DMS153 treated with DMSO at 0.1 percent for 48 hours (cell line): ENCODE results near the gene RIMBP2.
"Not testable (repeated sequence)": the region's sequence is repeated elsewhere in the genome, so short reads cannot be mapped to it uniquely, and the experiment has no call there.

Experiments
- DNase-seq: peaks from one replicate; lab custom pipeline; 2025; ENCODE audit not compliant: unreplicated experiment; lab: John Stamatoyannopoulos, UW

RIMBP2 gene

DNA sequence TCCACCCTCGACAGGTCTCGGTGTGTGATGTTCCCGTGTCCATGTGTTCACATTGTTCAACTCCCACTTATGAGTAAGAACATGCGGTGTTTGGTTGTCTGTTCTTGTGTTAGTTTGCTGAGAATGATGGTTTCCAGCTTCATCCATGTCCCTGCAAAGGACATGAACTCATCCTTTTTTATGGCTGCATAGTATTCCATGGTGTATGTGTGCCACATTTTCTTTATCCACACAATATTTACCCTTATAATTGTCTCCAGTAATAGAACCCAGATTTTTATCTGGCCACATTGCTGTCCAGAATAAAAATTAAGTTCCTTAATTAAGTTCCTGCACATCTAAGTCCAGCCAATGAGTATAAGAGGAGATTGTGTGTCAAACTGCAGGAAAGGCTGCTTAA, 22.3 kb upstream of the RIMBP2 start:
- DNase-seq, result not testable (repeated sequence)

GRCh38 chr12:130737731-130738130, 21.6 kb upstream of the RIMBP2 start:
- DNase-seq, result no peak

DNA sequence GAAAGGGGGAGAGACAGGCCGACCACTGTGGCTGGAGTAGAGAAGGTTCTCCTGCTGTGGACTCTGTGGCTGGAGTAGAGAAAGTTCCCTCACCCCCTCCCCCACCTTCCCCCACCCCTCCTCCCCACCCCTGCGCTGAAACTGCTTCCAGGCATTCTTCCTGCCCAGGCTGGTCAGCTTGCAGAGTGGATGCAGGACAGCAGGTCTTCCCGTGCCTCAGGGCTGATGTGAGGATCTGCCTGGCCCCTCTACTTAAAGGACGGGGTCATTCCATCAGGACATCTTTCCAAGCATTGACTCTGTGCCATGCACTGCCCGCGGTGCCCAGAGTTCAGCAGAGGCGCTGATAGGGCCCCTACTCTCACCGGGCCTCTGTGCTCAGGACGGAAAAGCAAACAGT, 13.2 kb upstream of the RIMBP2 start:
- no peak for DNase-seq

GRCh38 chr12:130728158-130729058, 12.3 kb upstream of the RIMBP2 start:
- no peak for DNase-seq

GRCh38 chr12:130719263-130719859, 3.3 kb upstream of the RIMBP2 start:
- DNase-seq, result no peak

DNA sequence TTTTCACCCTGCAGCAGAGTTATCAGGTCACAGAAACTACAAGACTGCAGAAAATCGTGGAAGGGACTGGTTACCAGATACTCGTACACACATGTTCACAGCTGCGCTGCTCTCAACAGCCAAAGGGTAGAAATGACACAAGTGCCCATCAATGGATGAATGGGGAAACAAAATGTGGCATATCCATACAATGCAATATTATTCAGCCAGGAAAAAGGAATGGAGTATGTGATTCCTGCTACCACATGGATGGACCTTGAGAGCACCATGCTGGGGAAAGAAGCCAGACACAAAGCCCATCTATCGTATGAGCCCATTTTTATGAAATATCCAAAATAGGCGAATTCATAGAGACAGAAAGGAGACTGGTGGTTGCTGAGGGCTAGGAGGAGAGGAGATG, 1.7 kb upstream of the RIMBP2 start:
- DNase-seq, result no peak

DNA sequence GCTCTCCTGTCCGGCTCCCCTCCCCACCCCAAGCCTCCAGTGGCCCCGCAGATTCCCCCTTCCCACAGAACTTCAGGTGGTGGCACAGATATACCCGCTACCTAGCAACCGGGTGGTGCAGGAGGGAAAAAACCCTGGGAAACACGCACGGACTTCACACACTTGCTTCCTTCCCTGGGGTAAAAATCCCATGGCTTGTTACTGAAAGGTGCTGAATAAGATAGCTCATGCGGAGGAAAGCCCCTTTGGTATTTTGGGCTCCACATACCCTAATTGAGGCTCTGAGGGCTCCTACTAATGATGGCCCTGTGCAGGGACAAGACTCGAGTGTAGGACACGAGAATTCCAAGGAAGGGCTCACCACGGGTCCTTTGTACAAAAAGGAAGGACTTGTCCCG, 869 bp upstream of the RIMBP2 start:
- DNase-seq, result no peak

GRCh38 chr12:130715150-130715997, 725 bp downstream of the RIMBP2 start:
- DNase-seq, result no peak

DNA sequence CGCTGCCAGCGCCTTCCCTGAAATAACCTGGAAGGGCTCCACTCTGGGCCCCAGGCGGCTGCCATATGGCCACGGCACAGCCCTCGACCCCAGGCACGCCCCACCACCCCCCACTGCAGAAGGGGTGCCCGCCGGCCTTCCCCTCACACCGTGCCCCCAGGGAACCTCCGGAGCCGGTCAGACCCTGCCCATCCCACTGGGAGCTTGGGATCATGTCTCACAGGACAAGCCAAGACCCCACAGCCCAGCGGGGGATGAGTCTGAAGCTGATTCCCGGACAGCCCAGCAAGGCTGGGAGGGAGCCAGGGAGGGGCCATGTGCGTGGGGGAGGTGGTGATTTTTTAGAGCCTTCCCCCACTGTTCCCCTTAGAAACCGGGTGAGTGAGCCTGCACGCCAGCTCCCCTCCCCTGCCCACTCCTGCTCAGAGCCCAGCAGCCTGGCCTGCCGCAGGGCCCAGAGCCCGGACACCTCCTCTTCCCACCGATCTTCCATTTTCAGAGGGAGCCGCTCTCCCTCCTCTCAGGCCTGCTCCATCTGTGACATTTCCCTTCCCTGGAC, 1.4 kb downstream of the RIMBP2 start:
- no peak for DNase-seq

GRCh38 chr12:130714091-130714590, 2.0 kb downstream of the RIMBP2 start:
- DNase-seq, result no peak

GRCh38 chr12:130713581-130713991, 2.5 kb downstream of the RIMBP2 start:
- peak; percentile 36 for DNase-seq

GRCh38 chr12:130712346-130713065, 3.6 kb downstream of the RIMBP2 start:
- DNase-seq, result no peak

DNA sequence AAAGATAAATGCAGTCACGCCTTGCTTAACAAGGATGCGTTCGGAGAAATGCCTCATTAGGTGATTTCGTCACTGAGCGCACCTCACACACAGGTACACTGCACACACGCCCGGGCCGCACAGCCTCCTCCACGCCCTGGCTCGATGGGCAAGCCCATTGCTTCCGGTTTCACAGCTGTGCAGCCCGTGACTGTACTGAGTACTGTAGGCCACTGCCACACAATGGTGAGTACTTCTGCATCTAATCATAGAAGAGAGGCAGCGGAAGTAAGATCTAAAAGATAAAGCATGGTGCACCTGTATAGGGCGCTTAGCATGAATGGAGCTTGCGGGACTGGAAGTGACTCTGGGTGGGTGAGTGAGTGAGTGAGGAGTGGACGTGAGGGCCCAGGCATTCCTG, 4.3 kb downstream of the RIMBP2 start:
- DNase-seq, result peak; percentile 94

DNA sequence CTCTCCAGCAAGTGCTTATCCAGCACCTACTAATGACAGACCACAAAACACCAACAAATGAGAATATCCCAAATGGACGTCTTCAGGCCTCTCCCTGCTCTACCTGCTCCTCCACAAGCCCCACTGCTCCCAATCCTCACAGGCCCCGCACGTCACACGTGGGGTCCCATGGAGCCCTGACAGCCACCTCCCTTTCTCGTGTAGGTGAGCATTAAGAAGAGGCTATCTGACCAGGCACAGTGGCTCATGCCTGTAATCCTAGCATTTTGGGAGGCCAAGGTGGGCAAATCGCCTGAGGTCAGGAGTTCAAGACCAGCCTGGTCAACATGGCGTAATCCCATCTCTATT, 5.4 kb downstream of the RIMBP2 start:
- DNase-seq, result no peak

GRCh38 chr12:130709971-130710732, 5.9 kb downstream of the RIMBP2 start:
- no peak for DNase-seq

DNA sequence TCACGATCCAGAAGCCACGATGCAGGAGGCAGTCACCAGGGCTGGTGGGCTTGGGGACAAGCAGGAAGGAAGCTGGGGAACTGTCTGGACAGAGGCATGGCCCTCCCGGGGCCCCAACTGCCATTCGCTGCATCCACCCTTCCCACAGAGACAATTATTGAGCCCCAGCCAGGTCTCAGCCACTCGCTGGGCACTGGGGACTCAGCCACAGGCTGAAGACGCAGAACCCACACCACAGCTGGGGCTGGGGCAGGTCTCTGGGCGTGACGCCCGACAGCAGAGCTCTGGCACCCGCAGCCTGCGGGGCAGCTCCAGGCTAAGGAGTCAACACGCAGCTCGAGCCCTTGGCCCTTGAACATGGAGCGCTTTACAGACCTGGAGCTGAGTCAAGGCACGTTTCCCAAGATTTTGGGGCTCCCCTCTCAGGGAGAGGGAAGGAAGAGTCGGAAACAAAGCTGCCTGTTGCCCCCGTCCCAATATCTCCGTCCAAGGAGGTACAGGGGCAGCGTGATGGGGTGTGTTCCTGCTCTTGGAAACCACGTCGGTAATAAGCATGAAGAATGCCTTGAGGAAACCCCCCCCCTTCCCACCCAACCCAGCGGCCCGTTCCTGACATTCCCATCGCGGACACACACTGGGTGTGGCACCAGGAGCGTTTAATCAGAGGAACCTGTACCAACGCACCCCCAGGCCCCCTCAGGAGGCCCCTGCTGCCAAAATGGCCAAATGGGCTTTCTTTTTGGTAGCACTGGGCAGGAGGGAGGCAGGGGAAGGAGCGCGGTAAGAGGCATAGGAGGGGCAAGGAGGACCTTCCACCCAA, 6.7 kb downstream of the RIMBP2 start:
- no peak for DNase-seq

DNA sequence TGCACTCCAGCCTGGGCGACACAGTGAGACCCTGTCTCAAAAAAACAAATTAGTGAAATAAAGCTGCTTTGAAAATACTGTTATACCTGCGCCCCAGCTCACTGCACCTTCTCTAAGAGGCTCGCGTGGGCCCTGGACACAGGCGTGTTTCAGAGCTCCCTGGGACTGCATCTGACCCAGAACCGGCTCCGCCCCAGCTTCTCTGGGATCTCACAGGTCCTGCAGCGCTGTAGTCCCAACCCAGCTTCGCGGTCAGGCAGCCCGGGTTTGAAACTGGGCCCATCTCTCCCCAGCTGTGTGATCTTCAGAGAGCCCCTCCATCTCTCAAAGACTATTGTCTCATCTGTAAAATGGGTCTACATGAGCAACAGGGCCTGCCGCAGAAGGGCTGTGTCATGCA, 7.5 kb downstream of the RIMBP2 start:
- no peak for DNase-seq

- no peak for DNase-seq
Observed at GRCh38 chr12:130707571-130707891, 8.6 kb downstream of the RIMBP2 start.

- no peak for DNase-seq
Observed at GRCh38 chr12:130706885-130707570, 9.1 kb downstream of the RIMBP2 start.
